SU-DHL-6 (cell line): ENCODE results near the gene RAB20.

Experiments used
- H2AFZ ChIP-seq: fragments of 200-600 bp; sonication (generic); 2 replicates; pipeline ENCODE4 v1.6.1; 2014; ENCODE audit warnings: low read depth, mild to moderate bottlenecking, moderate library complexity, mixed read lengths, antibody characterized with exemption, low read length; ENCODE audit not compliant: severe bottlenecking
- H3F3A ChIP-seq: fragments of 200-600 bp; shearing (Covaris generic); 2 replicates; pipeline ENCODE4 v1.6.0; 2016; ENCODE audit warnings: antibody characterized with exemption, mild to moderate bottlenecking; ENCODE audit not compliant: insufficient read depth
- H3K27ac ChIP-seq: fragments of 200-600 bp; sonication (generic); 2 replicates; pipeline ENCODE4 v1.5.1; 2016; ENCODE audit warnings: low read depth, mild to moderate bottlenecking, low read length, moderate library complexity, mixed read lengths
- H3K27me3 ChIP-seq: fragments of 200-600 bp; sonication (generic), shearing (Covaris generic); 2 replicates; pipeline ENCODE4 v1.6.0; 2014; ENCODE audit warnings: mild to moderate bottlenecking, low read length
- H3K36me3 ChIP-seq: fragments of 200-600 bp; sonication (generic); 2 replicates; pipeline ENCODE4 v1.6.1; 2014; ENCODE audit warnings: mild to moderate bottlenecking, low read length, mixed read lengths
- H3K4me2 ChIP-seq: fragments of 300-600, 200-600 bp; shearing (Covaris generic), sonication (generic); 2 replicates; pipeline ENCODE4 v1.6.0; 2014; ENCODE audit warnings: low read length, low read depth, mild to moderate bottlenecking; ENCODE audit not compliant: poor library complexity, severe bottlenecking
- H3K4me3 ChIP-seq: fragments of 200-600 bp; sonication (generic); 2 replicates; pipeline ENCODE4 v1.5.1; 2014; ENCODE audit warnings: antibody characterized with exemption, low read length, mild to moderate bottlenecking, mixed read lengths; ENCODE audit not compliant: insufficient read depth, poor library complexity, severe bottlenecking
- H3K79me2 ChIP-seq: fragments of 200-600 bp; sonication (generic); 2 replicates; pipeline ENCODE4 v1.6.1; 2014; ENCODE audit warnings: mild to moderate bottlenecking, low read length, moderate library complexity; ENCODE audit not compliant: insufficient read depth
- H3K9ac ChIP-seq: fragments of 200-600 bp; sonication (generic); 2 replicates; pipeline ENCODE4 v1.7.0; 2014; ENCODE audit warnings: mild to moderate bottlenecking, low read length
- H3K9me2 ChIP-seq: fragments of 200-600 bp; sonication (generic); replicated peaks from 2 replicates; pipeline ENCODE4 v1.6.1; 2014; ENCODE audit warnings: low read length; ENCODE audit not compliant: insufficient read depth
- H3K9me3 ChIP-seq: fragments of 200-600 bp; sonication (generic); 2 replicates; pipeline ENCODE4 v1.6.1; 2014; ENCODE audit warnings: low read length, mixed read lengths; ENCODE audit not compliant: insufficient read depth
- H4K20me1 ChIP-seq: fragments of 200-600 bp; sonication (generic); 2 replicates; pipeline ENCODE4 v1.6.1; 2014; ENCODE audit warnings: low read depth, mild to moderate bottlenecking, antibody characterized with exemption, low read length, moderate library complexity, mixed read lengths
- EZH2phosphoT487 ChIP-seq: fragments of 200-600 bp; sonication (generic), shearing (Covaris generic); conservative IDR thresholded peaks from 2 replicates; pipeline ENCODE4 v1.6.1; 2018; ENCODE audit warnings: mild to moderate bottlenecking, antibody characterized with exemption, low read length, moderate library complexity, mixed read lengths
- TF ChIP-seq, protein P1 (sequence below): fragments of 200-600 bp; sonication (generic); IDR thresholded peaks from one replicate; pipeline ENCODE4 v1.5.1; 2017; ENCODE audit warnings: antibody characterized with exemption, mild to moderate bottlenecking, low read length, moderate library complexity; ENCODE audit not compliant: insufficient read depth, poor library complexity, severe bottlenecking

The RAB20 gene

DNA sequence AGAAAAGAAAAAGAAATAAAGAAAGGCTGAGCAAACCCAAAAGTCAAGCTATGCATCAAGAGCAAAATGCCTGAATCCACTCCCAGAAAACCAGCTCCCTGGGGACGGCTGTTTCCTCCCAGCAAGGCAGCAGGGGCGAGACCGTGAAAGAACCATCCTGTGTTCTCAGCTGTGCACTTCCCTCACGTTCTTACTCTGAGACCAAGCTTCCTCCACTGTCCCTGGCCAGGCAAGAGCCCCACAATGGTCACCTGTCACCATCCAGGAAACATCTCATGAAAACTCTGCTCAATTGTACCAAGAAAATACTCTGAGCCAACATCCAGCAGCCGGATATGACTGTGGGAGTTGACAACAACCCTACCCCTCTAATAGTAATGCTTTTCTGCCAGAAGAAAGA, 22.9 kb downstream of the RAB20 start:
- no peaks in the 10 kb centered on the region for H3K79me2 ChIP-seq
- no peak overlapping the region for H3K4me2 ChIP-seq
- H2AFZ ChIP-seq, result no peak overlapping the region
- TF ChIP-seq EZH2phosphoT487, result no peak
- TF ChIP-seq, protein P1, sequence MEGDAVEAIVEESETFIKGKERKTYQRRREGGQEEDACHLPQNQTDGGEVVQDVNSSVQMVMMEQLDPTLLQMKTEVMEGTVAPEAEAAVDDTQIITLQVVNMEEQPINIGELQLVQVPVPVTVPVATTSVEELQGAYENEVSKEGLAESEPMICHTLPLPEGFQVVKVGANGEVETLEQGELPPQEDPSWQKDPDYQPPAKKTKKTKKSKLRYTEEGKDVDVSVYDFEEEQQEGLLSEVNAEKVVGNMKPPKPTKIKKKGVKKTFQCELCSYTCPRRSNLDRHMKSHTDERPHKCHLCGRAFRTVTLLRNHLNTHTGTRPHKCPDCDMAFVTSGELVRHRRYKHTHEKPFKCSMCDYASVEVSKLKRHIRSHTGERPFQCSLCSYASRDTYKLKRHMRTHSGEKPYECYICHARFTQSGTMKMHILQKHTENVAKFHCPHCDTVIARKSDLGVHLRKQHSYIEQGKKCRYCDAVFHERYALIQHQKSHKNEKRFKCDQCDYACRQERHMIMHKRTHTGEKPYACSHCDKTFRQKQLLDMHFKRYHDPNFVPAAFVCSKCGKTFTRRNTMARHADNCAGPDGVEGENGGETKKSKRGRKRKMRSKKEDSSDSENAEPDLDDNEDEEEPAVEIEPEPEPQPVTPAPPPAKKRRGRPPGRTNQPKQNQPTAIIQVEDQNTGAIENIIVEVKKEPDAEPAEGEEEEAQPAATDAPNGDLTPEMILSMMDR, result no peak
- no peaks in the 10 kb centered on the region for H3K27me3 ChIP-seq
- no peak overlapping the region for H3K9ac ChIP-seq
- no peaks in the 10 kb centered on the region for H3K36me3 ChIP-seq
- no peak overlapping the region for H3K27ac ChIP-seq
- H3K9me3 ChIP-seq, result no peaks in the 10 kb centered on the region
- no peaks in the 10 kb centered on the region for H4K20me1 ChIP-seq
- no peaks in the 10 kb centered on the region for H3K9me2 ChIP-seq
- H3F3A ChIP-seq, result no peaks in the 10 kb centered on the region
- no peak overlapping the region for H3K4me3 ChIP-seq

DNA sequence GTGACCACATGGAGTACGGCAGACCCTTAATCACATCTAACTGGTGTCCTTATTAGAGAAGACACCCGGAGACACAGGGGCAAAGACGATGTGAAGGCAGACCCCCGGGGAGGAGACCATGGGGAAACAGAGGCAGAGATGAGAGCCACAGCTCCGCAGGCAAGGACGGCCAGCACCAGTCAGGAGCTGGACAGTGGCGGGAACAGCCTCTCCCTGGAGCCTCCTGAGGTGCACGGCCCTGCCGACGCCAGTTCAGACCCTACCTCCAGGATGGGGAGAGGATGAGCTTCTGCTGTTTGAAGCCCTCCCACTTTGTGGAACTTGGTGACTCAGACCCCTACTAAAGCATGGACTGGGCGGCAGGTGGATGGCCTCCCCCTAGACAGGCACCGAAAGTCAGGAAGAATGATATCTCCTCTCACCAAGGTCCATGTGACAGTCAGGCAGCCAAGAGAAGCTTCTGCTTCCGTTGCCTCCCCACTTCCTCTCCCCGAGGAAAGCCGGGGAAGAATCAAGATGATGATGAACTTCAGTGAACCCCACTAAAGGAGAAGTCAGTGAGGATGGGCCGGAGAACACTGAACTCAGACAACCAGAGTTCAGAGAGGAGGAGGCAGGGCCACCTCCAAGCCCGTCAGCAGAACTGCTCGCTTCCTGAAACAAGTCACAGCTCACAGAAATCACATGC, 25.4 kb downstream of the RAB20 start:
- H2AFZ ChIP-seq, result no peak overlapping the region
- no peaks in the 10 kb centered on the region for H4K20me1 ChIP-seq
- no peak for TF ChIP-seq EZH2phosphoT487
- TF ChIP-seq, protein P1, result no peak

DNA sequence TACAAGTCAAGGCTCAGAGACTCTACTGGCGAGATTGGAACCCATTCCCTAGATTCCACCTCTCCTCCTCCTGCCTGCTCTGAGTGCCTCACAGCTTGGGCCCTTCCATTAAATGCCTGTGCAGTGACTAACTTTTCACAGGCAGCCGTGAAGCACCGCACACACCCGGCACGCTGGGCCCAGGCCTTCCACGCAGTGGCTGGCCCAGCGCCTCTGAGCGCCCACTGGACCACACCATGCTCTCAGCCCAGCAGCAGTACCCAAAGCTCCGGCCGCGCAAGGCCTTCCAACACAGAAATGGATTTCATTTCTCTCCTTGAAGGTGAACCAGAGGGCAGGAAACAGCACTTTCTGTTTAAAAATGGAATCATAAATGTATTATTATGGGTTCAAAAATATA, 26.0 kb downstream of the RAB20 start:
- H3K36me3 ChIP-seq, result no peaks in the 10 kb centered on the region
- H2AFZ ChIP-seq, result no peak overlapping the region
- no peak overlapping the region for H3K27ac ChIP-seq
- no peaks in the 10 kb centered on the region for H3K9me3 ChIP-seq
- no peaks in the 10 kb centered on the region for H3F3A ChIP-seq
- H3K9ac ChIP-seq, result no peak overlapping the region
- no peak overlapping the region for H3K4me2 ChIP-seq
- H3K79me2 ChIP-seq, result no peaks in the 10 kb centered on the region
- TF ChIP-seq, protein P1, result no peak
- TF ChIP-seq EZH2phosphoT487, result no peak
- H3K9me2 ChIP-seq, result no peaks in the 10 kb centered on the region
- no peaks in the 10 kb centered on the region for H3K27me3 ChIP-seq
- H3K4me3 ChIP-seq, result no peak overlapping the region
- H4K20me1 ChIP-seq, result no peaks in the 10 kb centered on the region

More for the DNA sequence above, 25.4 kb downstream of the RAB20 start:
- no peak overlapping the region for H3K4me2 ChIP-seq
- H3K9ac ChIP-seq, result no peak overlapping the region
- H3K27ac ChIP-seq, result no peak overlapping the region
- no peaks in the 10 kb centered on the region for H3F3A ChIP-seq
- H3K27me3 ChIP-seq, result no peaks in the 10 kb centered on the region
- no peaks in the 10 kb centered on the region for H3K9me3 ChIP-seq
- no peaks in the 10 kb centered on the region for H3K9me2 ChIP-seq
- H3K36me3 ChIP-seq, result no peaks in the 10 kb centered on the region
- no peak overlapping the region for H3K4me3 ChIP-seq
- no peaks in the 10 kb centered on the region for H3K79me2 ChIP-seq
